Cardiac fibroblast (primary cell): ENCODE results near the gene EGF.

Experiments
- DNase-seq, 2 donors: peaks; one replicate each; pipeline versions ENCODE4 v3.0.0 to v3.0.0-alpha.2; 2010; ENCODE audit warnings: low read depth in 2 of 2
- H3K4me3 ChIP-seq, 2 donors: replicated peaks in 1 of 2; 1 replicate in 1 of 2; 2 replicates in 1 of 2; pipeline ENCODE4 v1.5.1; 2011; ENCODE audit warnings: low read depth in 2 of 2, low read length in 2 of 2, mild to moderate bottlenecking in 2 of 2, moderate library complexity in 1 of 2
- TF ChIP-seq, protein P1 (sequence below): IDR thresholded peaks from one replicate; pipeline ENCODE4 v1.5.1; 2011; ENCODE audit warnings: low read depth, mild to moderate bottlenecking, low read length, inconsistent platforms

Gene EGF

DNA sequence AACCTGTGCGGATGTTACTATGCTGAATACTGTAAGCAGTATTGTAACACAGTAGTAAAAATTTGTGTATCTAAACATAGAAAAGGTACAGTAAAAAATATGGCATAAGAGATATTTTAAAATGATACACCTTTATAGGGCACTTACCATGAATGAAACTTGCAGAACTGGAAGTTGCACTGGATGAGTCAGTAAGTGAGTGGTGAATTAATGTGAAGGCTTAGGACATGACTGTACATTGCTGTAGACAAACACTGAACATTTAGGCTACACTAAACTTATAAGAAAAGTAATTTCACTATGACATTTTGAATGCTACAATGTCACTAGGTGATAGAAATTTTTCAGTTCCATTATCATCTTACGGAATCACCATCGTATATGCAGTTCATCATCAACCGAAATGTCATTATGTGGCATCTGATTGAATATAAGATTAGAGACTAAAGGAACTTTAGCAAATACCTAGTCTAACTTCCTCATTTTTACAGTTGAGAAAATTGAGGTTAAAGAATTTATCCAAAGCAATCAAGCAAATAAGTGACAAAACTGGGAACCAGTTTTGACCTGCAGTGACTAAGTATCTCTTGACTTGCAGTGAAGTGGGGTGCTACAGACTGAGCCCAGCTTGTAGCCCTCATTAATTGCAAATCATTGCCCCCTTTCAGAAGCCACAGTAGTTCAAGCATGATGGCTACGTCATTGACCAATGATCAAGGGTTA lies 55.3 kb downstream of the EGF start:
- DNase-seq = peak in 1 of 2 donors; percentile 65
- H3K4me3 ChIP-seq = no peak overlapping the region
- TF ChIP-seq, protein P1, sequence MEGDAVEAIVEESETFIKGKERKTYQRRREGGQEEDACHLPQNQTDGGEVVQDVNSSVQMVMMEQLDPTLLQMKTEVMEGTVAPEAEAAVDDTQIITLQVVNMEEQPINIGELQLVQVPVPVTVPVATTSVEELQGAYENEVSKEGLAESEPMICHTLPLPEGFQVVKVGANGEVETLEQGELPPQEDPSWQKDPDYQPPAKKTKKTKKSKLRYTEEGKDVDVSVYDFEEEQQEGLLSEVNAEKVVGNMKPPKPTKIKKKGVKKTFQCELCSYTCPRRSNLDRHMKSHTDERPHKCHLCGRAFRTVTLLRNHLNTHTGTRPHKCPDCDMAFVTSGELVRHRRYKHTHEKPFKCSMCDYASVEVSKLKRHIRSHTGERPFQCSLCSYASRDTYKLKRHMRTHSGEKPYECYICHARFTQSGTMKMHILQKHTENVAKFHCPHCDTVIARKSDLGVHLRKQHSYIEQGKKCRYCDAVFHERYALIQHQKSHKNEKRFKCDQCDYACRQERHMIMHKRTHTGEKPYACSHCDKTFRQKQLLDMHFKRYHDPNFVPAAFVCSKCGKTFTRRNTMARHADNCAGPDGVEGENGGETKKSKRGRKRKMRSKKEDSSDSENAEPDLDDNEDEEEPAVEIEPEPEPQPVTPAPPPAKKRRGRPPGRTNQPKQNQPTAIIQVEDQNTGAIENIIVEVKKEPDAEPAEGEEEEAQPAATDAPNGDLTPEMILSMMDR = no peak

DNA sequence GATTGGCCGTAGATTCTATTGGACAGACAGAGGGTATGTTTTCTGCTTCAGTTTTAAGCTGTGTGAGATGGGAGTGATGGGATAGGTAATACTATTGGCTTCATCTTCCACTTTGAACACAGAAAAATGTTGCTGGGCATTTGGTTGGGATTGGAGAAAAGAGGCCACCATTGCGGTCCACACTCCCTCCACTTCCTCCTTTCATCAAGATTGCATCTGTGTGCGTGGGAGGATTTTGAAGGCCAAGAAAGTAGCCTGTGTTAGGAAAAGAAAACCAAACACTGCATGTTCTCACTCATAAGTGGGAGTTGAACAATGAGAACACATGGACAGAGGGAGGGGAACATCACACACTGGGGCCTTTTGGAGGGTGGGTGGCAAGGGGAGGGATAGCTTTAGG lies 56.4 kb downstream of the EGF start:
- TF ChIP-seq, protein P1 = no peak
- no peak overlapping the region for H3K4me3 ChIP-seq
- no peak for DNase-seq

DNA sequence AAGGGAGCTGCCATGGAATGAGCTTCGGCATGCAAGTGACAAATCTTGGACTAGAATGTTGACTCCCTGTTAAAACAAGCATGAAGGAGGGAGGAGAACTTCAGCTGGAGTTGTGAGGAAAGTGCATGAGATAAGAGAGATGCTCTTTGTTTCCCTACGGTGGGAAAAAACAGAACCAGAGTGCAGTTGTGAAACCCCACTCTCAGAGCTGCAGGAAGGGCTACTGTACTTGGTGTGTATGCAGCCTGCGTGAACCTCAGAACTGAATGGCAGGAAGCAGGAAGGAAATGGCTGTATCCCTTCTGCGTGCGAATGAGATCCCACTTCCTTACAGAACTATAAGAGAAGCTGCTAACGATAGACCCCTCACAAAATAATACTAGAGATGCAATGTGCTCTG lies 57.2 kb downstream of the EGF start:
- no peak overlapping the region for H3K4me3 ChIP-seq
- DNase-seq = no peak
- TF ChIP-seq, protein P1 = no peak

DNA sequence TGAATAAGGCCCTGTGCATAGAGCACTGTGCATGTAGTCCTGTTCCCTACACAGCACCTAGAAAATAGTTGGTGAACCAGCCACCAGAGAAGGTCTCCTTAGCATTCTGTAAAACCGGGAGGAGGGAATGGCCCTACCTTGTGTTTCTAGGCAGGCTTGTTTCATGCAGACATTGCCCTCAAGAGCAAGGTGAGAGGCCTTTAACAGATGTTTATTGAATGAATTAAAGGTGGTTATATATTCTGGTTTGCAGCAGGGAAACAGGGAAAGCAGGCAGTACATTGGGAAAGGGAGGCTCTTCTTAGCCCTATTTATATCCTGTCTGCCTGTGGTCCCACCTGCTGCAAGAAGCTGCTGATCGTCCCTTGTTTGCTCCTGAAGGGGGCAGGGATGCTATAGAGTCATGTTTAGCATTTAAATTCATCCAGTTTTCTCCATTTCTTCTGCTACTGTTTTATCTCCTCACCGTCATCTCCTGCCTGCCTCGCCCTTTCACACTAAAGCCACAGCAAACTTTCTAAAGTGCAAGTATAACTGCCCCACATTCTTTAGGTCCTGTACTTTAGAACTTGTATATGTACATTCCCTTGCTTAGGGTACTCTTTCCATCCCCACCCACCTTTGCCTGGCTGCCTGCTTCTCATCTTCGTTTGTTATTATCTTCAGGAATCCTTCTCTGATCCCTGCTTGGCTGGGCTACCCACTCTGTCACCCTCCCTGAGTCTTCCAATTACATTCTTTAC lies 60.3 kb downstream of the EGF start:
- no peak for DNase-seq
- TF ChIP-seq, protein P1 = no peak
- no peak overlapping the region for H3K4me3 ChIP-seq

DNA sequence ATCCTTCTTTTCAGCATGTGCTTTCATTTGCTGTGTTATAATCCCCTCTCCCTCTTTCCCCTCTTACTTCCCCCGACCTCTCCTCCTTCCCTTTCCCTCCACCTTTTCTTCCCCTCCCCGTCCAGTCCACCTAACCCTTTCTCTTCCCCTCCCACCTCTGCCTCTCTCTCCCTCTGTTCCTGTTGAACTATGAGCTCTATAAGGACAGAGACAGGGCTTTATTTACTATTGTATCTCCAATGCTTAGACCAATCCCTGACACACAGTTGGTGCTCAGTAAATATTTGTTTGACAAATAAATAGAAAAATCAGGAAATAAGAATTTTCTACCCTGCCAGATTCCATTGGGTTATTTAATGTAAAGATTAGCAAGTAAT lies 60.8 kb downstream of the EGF start:
- TF ChIP-seq, protein P1 = no peak
- DNase-seq = no peak
- H3K4me3 ChIP-seq = no peak overlapping the region

DNA sequence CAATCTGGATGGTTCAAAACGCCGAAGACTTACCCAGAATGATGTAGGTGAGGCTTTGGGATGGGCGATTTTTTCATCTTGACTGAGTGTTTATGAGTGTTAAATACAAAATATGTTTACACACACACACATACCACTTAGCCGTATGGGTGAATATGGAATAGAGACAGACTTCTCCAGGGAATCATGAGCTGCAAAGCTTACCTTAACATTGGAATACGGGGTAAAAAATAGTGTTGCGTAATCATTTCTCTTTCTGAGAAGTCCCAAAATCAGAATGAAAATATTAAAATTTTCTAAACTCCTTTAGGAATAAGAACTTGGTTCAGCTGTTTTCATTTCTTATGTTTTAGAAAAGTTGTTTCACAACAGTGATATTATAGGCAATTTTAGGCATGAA lies 63.5 kb downstream of the EGF start:
- TF ChIP-seq, protein P1 = no peak
- no peak for DNase-seq
- H3K4me3 ChIP-seq = no peak overlapping the region
